Measurements from ENCODE around the gene CEP89. TPM values are rescaled to one million over a fixed set of nuclear protein-coding genes. Genes with fewer than 3 reads are reported as not detected.
"Not testable (repeated sequence)": the region's sequence is repeated elsewhere in the genome, so short reads cannot be mapped to it uniquely, and the experiment has no call there.

CEP89 gene
- total RNA-seq, result 16.9 and 23.7 TPM in 2 replicates

- TF ChIP-seq, protein P1, sequence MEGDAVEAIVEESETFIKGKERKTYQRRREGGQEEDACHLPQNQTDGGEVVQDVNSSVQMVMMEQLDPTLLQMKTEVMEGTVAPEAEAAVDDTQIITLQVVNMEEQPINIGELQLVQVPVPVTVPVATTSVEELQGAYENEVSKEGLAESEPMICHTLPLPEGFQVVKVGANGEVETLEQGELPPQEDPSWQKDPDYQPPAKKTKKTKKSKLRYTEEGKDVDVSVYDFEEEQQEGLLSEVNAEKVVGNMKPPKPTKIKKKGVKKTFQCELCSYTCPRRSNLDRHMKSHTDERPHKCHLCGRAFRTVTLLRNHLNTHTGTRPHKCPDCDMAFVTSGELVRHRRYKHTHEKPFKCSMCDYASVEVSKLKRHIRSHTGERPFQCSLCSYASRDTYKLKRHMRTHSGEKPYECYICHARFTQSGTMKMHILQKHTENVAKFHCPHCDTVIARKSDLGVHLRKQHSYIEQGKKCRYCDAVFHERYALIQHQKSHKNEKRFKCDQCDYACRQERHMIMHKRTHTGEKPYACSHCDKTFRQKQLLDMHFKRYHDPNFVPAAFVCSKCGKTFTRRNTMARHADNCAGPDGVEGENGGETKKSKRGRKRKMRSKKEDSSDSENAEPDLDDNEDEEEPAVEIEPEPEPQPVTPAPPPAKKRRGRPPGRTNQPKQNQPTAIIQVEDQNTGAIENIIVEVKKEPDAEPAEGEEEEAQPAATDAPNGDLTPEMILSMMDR (conservative IDR thresholded peaks at IDR 0.05; ENCODE audit: low read depth, low read length), result no peak
- peak within 1 kb of the TSS; percentile 78 for H3K4me3 ChIP-seq (ENCODE audit: low read depth, low read length)
- DNase-seq (ENCODE audit: low read depth), result peak; percentile 95
These were observed at the start of gene CEP89, which contains the start of gene FAAP24 for GRCh38 chr19:32971715-32972540. TSS of gene CEP89 (minus strand) at chr19:32971958. CDS start at chr19:32971874, 84 bp downstream. TSS of gene FAAP24 (plus strand) at chr19:32972242. CDS start at chr19:32973197, 955 bp downstream.

GRCh38 chr19:33010891-33011290 lies 39.1 kb upstream of the CEP89 start:
- not testable (repeated sequence) for DNase-seq (ENCODE audit: low read depth); H3K4me3 ChIP-seq (ENCODE audit: low read depth, low read length)

GRCh38 chr19:33008738-33009137 lies 37.0 kb upstream of the CEP89 start:
- TF ChIP-seq, protein P1 (conservative IDR thresholded peaks at IDR 0.05; ENCODE audit: low read depth, low read length), result no peak

DNA sequence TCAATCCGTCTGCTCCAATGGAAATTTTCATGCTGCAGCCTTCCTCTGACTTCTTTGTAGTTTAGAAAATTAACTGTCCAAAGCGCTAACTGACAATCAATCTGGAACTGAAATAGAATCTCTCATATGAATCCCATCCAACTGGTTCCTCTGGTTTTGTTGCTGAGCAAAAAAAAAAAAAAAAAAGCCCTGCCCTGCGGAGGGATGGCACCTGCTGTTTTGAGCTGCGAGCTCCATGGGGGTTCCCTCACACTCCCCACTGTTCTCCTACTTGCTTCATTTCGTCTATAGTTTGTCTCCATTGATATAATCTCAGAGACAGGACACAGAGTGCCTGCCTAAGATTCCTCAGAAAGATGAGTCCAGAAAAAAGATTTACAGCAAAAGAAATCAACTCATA lies 33.7 kb upstream of the CEP89 start:
- no peak for DNase-seq (ENCODE audit: low read depth)
- H3K4me3 ChIP-seq (ENCODE audit: low read depth, low read length), result no peak overlapping the region
- TF ChIP-seq, protein P1 (conservative IDR thresholded peaks at IDR 0.05; ENCODE audit: low read depth, low read length), result no peak

More at GRCh38 chr19:33008738-33009137, 37.0 kb upstream of the CEP89 start:
- H3K4me3 ChIP-seq (ENCODE audit: low read depth, low read length), result no peak overlapping the region
- DNase-seq (ENCODE audit: low read depth), result no peak

- DNase-seq (ENCODE audit: low read depth); H3K4me3 ChIP-seq (ENCODE audit: low read depth, low read length): not testable (repeated sequence)
These were observed 31.8 kb upstream of the CEP89 start for GRCh38 chr19:33003424-33004024.

GRCh38 chr19:33002126-33002865 lies 30.5 kb upstream of the CEP89 start:
- not testable (repeated sequence) for H3K4me3 ChIP-seq (ENCODE audit: low read depth, low read length); DNase-seq (ENCODE audit: low read depth)

DNA sequence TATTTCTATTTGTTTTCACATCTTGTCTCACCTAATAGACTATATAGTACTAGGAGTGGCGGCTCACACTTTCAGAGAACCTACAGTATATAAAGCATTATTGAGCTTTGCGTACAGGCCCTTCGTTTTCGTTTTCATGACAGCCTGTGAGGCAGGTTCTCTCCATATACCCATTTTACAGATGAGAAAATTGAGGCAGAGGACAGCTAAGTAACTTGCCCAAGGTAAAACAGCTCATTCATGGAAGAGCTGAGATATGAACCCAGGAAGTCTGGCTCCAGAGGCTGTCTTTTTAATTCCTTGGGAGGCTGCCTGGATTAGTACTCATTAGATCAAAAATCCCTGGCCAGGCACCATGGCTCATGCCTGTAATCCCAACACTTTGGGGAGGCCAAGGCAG lies 29.2 kb upstream of the CEP89 start:
- TF ChIP-seq, protein P1 (conservative IDR thresholded peaks at IDR 0.05; ENCODE audit: low read depth, low read length), result no peak
- no peak for DNase-seq (ENCODE audit: low read depth)
- no peak overlapping the region for H3K4me3 ChIP-seq (ENCODE audit: low read depth, low read length)

GRCh38 chr19:33000510-33000909 lies 28.8 kb upstream of the CEP89 start:
- no peak overlapping the region for H3K4me3 ChIP-seq (ENCODE audit: low read depth, low read length)
- TF ChIP-seq, protein P1 (conservative IDR thresholded peaks at IDR 0.05; ENCODE audit: low read depth, low read length), result no peak
- no peak for DNase-seq (ENCODE audit: low read depth)

All from epithelial cell of proximal tubule (primary cell).